ENCODE results near the gene COPS6.

COPS6 gene

GRCh38 chr7:100106633-100107032, 17.9 kb downstream of the COPS6 start:
- H3K27me3 ChIP-seq (replicated peaks in 2 of 5; ENCODE audit: control insufficient read depth in 4 of 5, insufficient read depth in 5 of 5, low read length in 4 of 5), result no peaks in the 10 kb centered on the region
- no peaks in the 10 kb centered on the region for H3K9me3 ChIP-seq (ENCODE audit: control extremely low read depth in 1 of 5, control insufficient read depth in 4 of 5, insufficient read depth in 2 of 5, low read depth in 1 of 5, low read length in 4 of 5)
- ChIA-PET POLR2A (no interaction called here), CTCF (no interaction called here)
- no peak overlapping the region for H3K4me3 ChIP-seq (ENCODE audit: control insufficient read depth in 1 of 7, extremely low read depth in 1 of 7, insufficient read depth in 4 of 7, low read depth in 2 of 7, low read length in 6 of 7)
- H3K27ac ChIP-seq (ENCODE audit: insufficient read depth in 1 of 2, low read depth in 1 of 2, low read length in 2 of 2, poor library complexity in 1 of 2, severe bottlenecking in 2 of 2), result no peak overlapping the region
- H3K4me1 ChIP-seq (ENCODE audit: control extremely low read depth in 1 of 4, control insufficient read depth in 4 of 4, insufficient read depth in 4 of 4, low read length in 3 of 4), result peaks cover 0 to 7% (median 5%) of the 10 kb centered on the region in 4 experiments
- 94% methylated on average over 12 of the region's 17 CpGs for WGBS (ENCODE audit: insufficient coverage)
- no peak for DNase-seq
- H3K36me3 ChIP-seq (ENCODE audit: control insufficient read depth in 4 of 4, insufficient read depth in 4 of 4, low read length in 3 of 4), result peaks cover 6 to 74% (median 50%) of the 10 kb centered on the region in 4 experiments

- H3K27ac ChIP-seq (ENCODE audit: insufficient read depth in 1 of 2, low read depth in 1 of 2, low read length in 2 of 2, poor library complexity in 1 of 2, severe bottlenecking in 2 of 2), result no peak overlapping the region
- ChIA-PET POLR2A (no interaction called here), CTCF (no interaction called here)
- peaks cover 6 to 80% (median 53%) of the 10 kb centered on the region in 4 experiments for H3K36me3 ChIP-seq (ENCODE audit: control insufficient read depth in 4 of 4, insufficient read depth in 4 of 4, low read length in 3 of 4)
- H3K4me1 ChIP-seq (ENCODE audit: control extremely low read depth in 1 of 4, control insufficient read depth in 4 of 4, insufficient read depth in 4 of 4, low read length in 3 of 4), result peaks cover 0 to 6% (median 4%) of the 10 kb centered on the region in 4 experiments
- H3K27me3 ChIP-seq (replicated peaks in 2 of 5; ENCODE audit: control insufficient read depth in 4 of 5, insufficient read depth in 5 of 5, low read length in 4 of 5), result no peaks in the 10 kb centered on the region
- no peak for DNase-seq
- H3K4me3 ChIP-seq (ENCODE audit: control insufficient read depth in 1 of 7, extremely low read depth in 1 of 7, insufficient read depth in 4 of 7, low read depth in 2 of 7, low read length in 6 of 7), result no peak overlapping the region
- H3K9me3 ChIP-seq (ENCODE audit: control extremely low read depth in 1 of 5, control insufficient read depth in 4 of 5, insufficient read depth in 2 of 5, low read depth in 1 of 5, low read length in 4 of 5), result no peaks in the 10 kb centered on the region
- 94% methylated on average over 20 of the region's 25 CpGs for WGBS (ENCODE audit: insufficient coverage)
Observed at GRCh38 chr7:100107125-100107737, 18.5 kb downstream of the COPS6 start.

- WGBS (ENCODE audit: insufficient coverage), result 99% methylated on average over 5 of the region's 11 CpGs
- ChIA-PET POLR2A (no interaction called here), CTCF (no interaction called here)
- H3K9me3 ChIP-seq (ENCODE audit: control extremely low read depth in 1 of 5, control insufficient read depth in 4 of 5, insufficient read depth in 2 of 5, low read depth in 1 of 5, low read length in 4 of 5), result no peaks in the 10 kb centered on the region
- H3K4me3 ChIP-seq (ENCODE audit: control insufficient read depth in 1 of 7, extremely low read depth in 1 of 7, insufficient read depth in 4 of 7, low read depth in 2 of 7, low read length in 6 of 7), result no peak overlapping the region
- H3K27ac ChIP-seq (ENCODE audit: insufficient read depth in 1 of 2, low read depth in 1 of 2, low read length in 2 of 2, poor library complexity in 1 of 2, severe bottlenecking in 2 of 2), result no peak overlapping the region
- H3K27me3 ChIP-seq (replicated peaks in 2 of 5; ENCODE audit: control insufficient read depth in 4 of 5, insufficient read depth in 5 of 5, low read length in 4 of 5), result no peaks in the 10 kb centered on the region
- H3K4me1 ChIP-seq (ENCODE audit: control extremely low read depth in 1 of 4, control insufficient read depth in 4 of 4, insufficient read depth in 4 of 4, low read length in 3 of 4), result no peaks in the 10 kb centered on the region
- DNase-seq, result no peak
- H3K36me3 ChIP-seq (ENCODE audit: control insufficient read depth in 4 of 4, insufficient read depth in 4 of 4, low read length in 3 of 4), result peaks cover 6 to 84% (median 56%) of the 10 kb centered on the region in 4 experiments
Observed at GRCh38 chr7:100107890-100108289, 19.1 kb downstream of the COPS6 start.

GRCh38 chr7:100109521-100110163, 20.9 kb downstream of the COPS6 start:
- POLR2A ChIA-PET, result no interaction called here
- H3K4me3 ChIP-seq (ENCODE audit: control insufficient read depth in 1 of 7, extremely low read depth in 1 of 7, insufficient read depth in 4 of 7, low read depth in 2 of 7, low read length in 6 of 7), result no peak overlapping the region
- CTCF ChIA-PET, result interaction anchor here (1.3 kb wide), 1 partner anchor 11 kb away, joined by 5 read pairs; no protein-coding TSS in a partner anchor
- peaks cover 6 to 83% (median 58%) of the 10 kb centered on the region in 4 experiments for H3K36me3 ChIP-seq (ENCODE audit: control insufficient read depth in 4 of 4, insufficient read depth in 4 of 4, low read length in 3 of 4)
- WGBS (ENCODE audit: insufficient coverage), result 94% methylated on average over 5 of the region's 12 CpGs
- H3K27ac ChIP-seq (ENCODE audit: insufficient read depth in 1 of 2, low read depth in 1 of 2, low read length in 2 of 2, poor library complexity in 1 of 2, severe bottlenecking in 2 of 2), result no peak overlapping the region
- DNase-seq, result no peak
- no peaks in the 10 kb centered on the region for H3K27me3 ChIP-seq (replicated peaks in 2 of 5; ENCODE audit: control insufficient read depth in 4 of 5, insufficient read depth in 5 of 5, low read length in 4 of 5)
- H3K9me3 ChIP-seq (ENCODE audit: control extremely low read depth in 1 of 5, control insufficient read depth in 4 of 5, insufficient read depth in 2 of 5, low read depth in 1 of 5, low read length in 4 of 5), result no peaks in the 10 kb centered on the region
- H3K4me1 ChIP-seq (ENCODE audit: control extremely low read depth in 1 of 4, control insufficient read depth in 4 of 4, insufficient read depth in 4 of 4, low read length in 3 of 4), result no peaks in the 10 kb centered on the region

- WGBS (ENCODE audit: insufficient coverage), result 100% methylated on average over 6 of the region's 7 CpGs
- no peaks in the 10 kb centered on the region for H3K9me3 ChIP-seq (ENCODE audit: control extremely low read depth in 1 of 5, control insufficient read depth in 4 of 5, insufficient read depth in 2 of 5, low read depth in 1 of 5, low read length in 4 of 5)
- no peaks in the 10 kb centered on the region for H3K4me1 ChIP-seq (ENCODE audit: control extremely low read depth in 1 of 4, control insufficient read depth in 4 of 4, insufficient read depth in 4 of 4, low read length in 3 of 4)
- H3K36me3 ChIP-seq (ENCODE audit: control insufficient read depth in 4 of 4, insufficient read depth in 4 of 4, low read length in 3 of 4), result peaks cover 6 to 68% (median 47%) of the 10 kb centered on the region in 4 experiments
- no peak overlapping the region for H3K27ac ChIP-seq (ENCODE audit: insufficient read depth in 1 of 2, low read depth in 1 of 2, low read length in 2 of 2, poor library complexity in 1 of 2, severe bottlenecking in 2 of 2)
- H3K27me3 ChIP-seq (replicated peaks in 2 of 5; ENCODE audit: control insufficient read depth in 4 of 5, insufficient read depth in 5 of 5, low read length in 4 of 5), result no peaks in the 10 kb centered on the region
- ChIA-PET CTCF (interaction anchor here (1.1 to 1.4 kb wide), 2 partner anchors 14 to 22 kb away, joined by 3 read pairs; no protein-coding TSS in a partner anchor), POLR2A (interaction anchor here (0.6 kb wide), 1 partner anchor 292 kb away, joined by 7 read pairs; no protein-coding TSS in a partner anchor)
- DNase-seq, result no peak
- no peak overlapping the region for H3K4me3 ChIP-seq (ENCODE audit: control insufficient read depth in 1 of 7, extremely low read depth in 1 of 7, insufficient read depth in 4 of 7, low read depth in 2 of 7, low read length in 6 of 7)
Observed at GRCh38 chr7:100111156-100111555, 22.4 kb downstream of the COPS6 start.

- Histone ChIP-seq H3K4me1 (ENCODE audit: control extremely low read depth in 1 of 4, control insufficient read depth in 4 of 4, insufficient read depth in 4 of 4, low read length in 3 of 4) (no peaks in the 10 kb centered on the region), H3K27me3 (replicated peaks in 2 of 5; ENCODE audit: control insufficient read depth in 4 of 5, insufficient read depth in 5 of 5, low read length in 4 of 5) (no peaks in the 10 kb centered on the region), H3K4me3 (ENCODE audit: control insufficient read depth in 1 of 7, extremely low read depth in 1 of 7, insufficient read depth in 4 of 7, low read depth in 2 of 7, low read length in 6 of 7) (no peak overlapping the region), H3K9me3 (ENCODE audit: control extremely low read depth in 1 of 5, control insufficient read depth in 4 of 5, insufficient read depth in 2 of 5, low read depth in 1 of 5, low read length in 4 of 5) (no peaks in the 10 kb centered on the region), H3K27ac (ENCODE audit: insufficient read depth in 1 of 2, low read depth in 1 of 2, low read length in 2 of 2, poor library complexity in 1 of 2, severe bottlenecking in 2 of 2) (no peak overlapping the region), H3K36me3 (ENCODE audit: control insufficient read depth in 4 of 4, insufficient read depth in 4 of 4, low read length in 3 of 4) (peaks cover 3 to 60% (median 43%) of the 10 kb centered on the region in 4 experiments)
- DNase-seq, result no peak
- ChIA-PET POLR2A (no interaction called here), CTCF (interaction anchor here (1.4 kb wide), 1 partner anchor 21 kb away, joined by 3 read pairs; no protein-coding TSS in a partner anchor)
- WGBS (ENCODE audit: insufficient coverage), result 95% methylated on average over 10 of the region's 13 CpGs
Observed at GRCh38 chr7:100111914-100112313, 23.1 kb downstream of the COPS6 start.

GRCh38 chr7:100115026-100115425, 26.3 kb downstream of the COPS6 start:
- POLR2A ChIA-PET, result no interaction called here
- WGBS (ENCODE audit: insufficient coverage), result 97% methylated on average over 5 of the region's 7 CpGs
- Histone ChIP-seq H3K36me3 (ENCODE audit: control insufficient read depth in 4 of 4, insufficient read depth in 4 of 4, low read length in 3 of 4) (peaks cover 0 to 32% (median 22%) of the 10 kb centered on the region in 4 experiments), H3K27me3 (replicated peaks in 2 of 5; ENCODE audit: control insufficient read depth in 4 of 5, insufficient read depth in 5 of 5, low read length in 4 of 5) (no peaks in the 10 kb centered on the region), H3K4me1 (ENCODE audit: control extremely low read depth in 1 of 4, control insufficient read depth in 4 of 4, insufficient read depth in 4 of 4, low read length in 3 of 4) (peaks cover 2 to 14% (median 4%) of the 10 kb centered on the region in 4 experiments), H3K27ac (ENCODE audit: insufficient read depth in 1 of 2, low read depth in 1 of 2, low read length in 2 of 2, poor library complexity in 1 of 2, severe bottlenecking in 2 of 2) (no peak overlapping the region), H3K9me3 (ENCODE audit: control extremely low read depth in 1 of 5, control insufficient read depth in 4 of 5, insufficient read depth in 2 of 5, low read depth in 1 of 5, low read length in 4 of 5) (no peaks in the 10 kb centered on the region), H3K4me3 (ENCODE audit: control insufficient read depth in 1 of 7, extremely low read depth in 1 of 7, insufficient read depth in 4 of 7, low read depth in 2 of 7, low read length in 6 of 7) (no peak overlapping the region)
- DNase-seq, result no peak
- CTCF ChIA-PET, result interaction anchor here (1.2 to 3.0 kb wide), 4 partner anchors 10 to 31 kb away, joined by 3 to 10 read pairs (median 8); partner anchors contain the start of genes AP4M1 and MCM7
